ENCODE measurements around the gene TMEM134. TPM values are rescaled to one million over a fixed set of nuclear protein-coding genes. Genes with fewer than 3 reads are reported as not detected.
A peak's percentile ranks its signal among the peaks of the same experiment; 100 is the strongest.

The TMEM134 gene
- total and polyA plus RNA-seq, 2 donors (not counting 3 experiments of a cell fraction or from before 2014, with no cell fraction given), result 33.4 to 207 TPM

DNA sequence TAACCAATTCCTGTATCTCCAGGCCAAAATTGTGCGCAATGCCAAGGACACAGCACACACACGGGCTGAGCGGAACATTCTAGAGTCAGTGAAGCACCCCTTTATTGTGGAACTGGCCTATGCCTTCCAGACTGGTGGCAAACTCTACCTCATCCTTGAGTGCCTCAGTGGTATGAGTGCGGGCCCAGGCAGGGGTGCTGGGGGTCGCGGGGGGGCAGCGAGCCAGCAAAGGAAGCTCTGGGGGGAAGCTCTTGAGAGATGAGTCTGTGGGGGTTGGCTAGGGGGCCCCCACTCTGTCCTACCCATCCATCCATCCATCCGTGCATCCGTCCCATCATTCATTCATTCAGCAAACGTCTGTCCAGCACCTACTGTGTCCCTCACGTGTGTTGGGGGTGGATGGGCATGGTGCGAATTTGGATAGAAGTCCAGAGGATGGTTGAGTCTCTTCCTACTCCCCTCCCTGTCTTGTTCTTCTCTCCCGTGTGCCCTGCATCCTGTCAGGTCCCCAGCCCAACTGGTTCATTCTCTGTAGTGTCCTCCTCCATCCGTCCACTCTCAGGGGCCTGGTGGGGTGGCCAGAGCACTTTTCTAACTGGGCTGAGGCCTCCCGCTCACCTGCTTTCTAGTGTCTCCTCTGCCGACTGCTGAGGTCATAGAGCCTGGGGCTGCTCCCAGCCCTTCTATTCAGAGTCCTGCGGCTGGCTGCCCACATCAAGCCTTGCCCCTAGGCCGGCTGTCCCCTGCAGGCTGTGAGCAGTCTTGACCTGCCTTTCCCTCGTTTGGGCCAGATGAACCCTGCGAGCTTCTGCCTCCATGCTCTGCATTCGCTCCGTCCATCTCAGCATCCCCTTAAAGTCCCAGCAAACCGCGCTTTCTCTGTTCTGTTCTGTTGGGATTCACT, 37.5 kb downstream of the TMEM134 start:
- BruUV-seq (replicated peaks), result no TSS peak
- dilution Hi-C loops (cut with MboI; ENCODE audit: extremely low pct_ligation_motif_present, low sequenced_read_pairs) (no loop called here), intact Hi-C loops (cut with micrococcal nuclease) (no loop called here)
- Histone ChIP-seq H3K4me1 (ENCODE audit: control insufficient read depth, extremely low read depth, insufficient read depth, low read length) (no peaks in the 10 kb centered on the region), H3K4me3 (replicated peaks in 1 of 3; ENCODE audit: insufficient read depth in 1 of 3, low read depth in 1 of 3, low read length in 3 of 3) (no peak overlapping the region), H3K27me3 (ENCODE audit: control insufficient read depth in 2 of 2, insufficient read depth in 2 of 2, low read length in 2 of 2) (no peaks in the 10 kb centered on the region), H3K36me3 (ENCODE audit: control insufficient read depth in 2 of 2, extremely low read depth in 1 of 2, insufficient read depth in 2 of 2, low read length in 2 of 2) (peaks cover 0 to 31% of the 10 kb centered on the region in 2 experiments), H3K9me3 (replicated peaks; ENCODE audit: control insufficient read depth, insufficient read depth, low read length) (no peaks in the 10 kb centered on the region), H2AFZ (ENCODE audit: low read depth, low read length) (no peak overlapping the region), H3K9ac (replicated peaks; ENCODE audit: extremely low read depth, insufficient read depth, low read length) (no peak overlapping the region), H3K79me2 (ENCODE audit: control insufficient read depth, insufficient read depth, low read length) (peaks cover 10% of the 10 kb centered on the region), H3K4me2 (ENCODE audit: insufficient read depth, low read length) (no peak overlapping the region), H4K20me1 (replicated peaks; ENCODE audit: control insufficient read depth, extremely low read depth, insufficient read depth, low read length) (no peaks in the 10 kb centered on the region), H3K9me1 (replicated peaks; ENCODE audit: control insufficient read depth, extremely low read depth, insufficient read depth, low read length) (no peaks in the 10 kb centered on the region), H3K27ac (ENCODE audit: insufficient read depth, low read depth, low read length) (no peak overlapping the region)
- ChIA-PET CTCF (no interaction called here), POLR2A (no interaction called here)
- no peak for DNase-seq (ENCODE audit: low read depth, low spot score)
- no peak for FAIRE-seq
- TF ChIP-seq FOS (IDR thresholded peaks at IDR 0.05; ENCODE audit: borderline replicate concordance, insufficient read depth, low read length) (no peak), MAX (IDR thresholded peaks at IDR 0.05; ENCODE audit: insufficient read depth, insufficient read length) (no peak)

DNA sequence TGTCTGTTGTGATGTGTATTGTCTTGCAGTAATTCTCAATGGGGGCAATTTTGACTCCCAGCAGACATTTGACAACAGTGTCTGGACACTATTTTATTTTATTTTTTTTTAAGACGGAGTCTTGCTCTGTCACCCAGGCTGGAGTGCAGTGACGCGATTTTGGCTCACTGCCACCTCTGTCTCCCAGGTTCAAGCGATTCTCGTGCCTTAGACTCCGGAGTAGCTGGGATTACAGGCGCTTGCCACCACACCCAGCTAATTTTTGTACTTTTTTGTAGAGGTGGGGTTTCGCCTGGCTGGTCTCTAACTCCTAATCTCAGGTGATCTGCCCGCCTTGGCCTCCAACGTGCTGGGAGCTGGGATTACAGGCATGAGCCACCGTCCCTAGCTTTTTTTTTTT, 39.3 kb downstream of the TMEM134 start:
- no TSS peak for BruUV-seq (replicated peaks)

More for the DNA sequence above, 39.3 kb downstream of the TMEM134 start:
- no peak overlapping the region for H3K4me3 ChIP-seq (replicated peaks in 1 of 3; ENCODE audit: insufficient read depth in 1 of 3, low read depth in 1 of 3, low read length in 3 of 3)
- peaks cover 10% of the 10 kb centered on the region for H3K79me2 ChIP-seq (ENCODE audit: control insufficient read depth, insufficient read depth, low read length)
- H3K9me3 ChIP-seq (replicated peaks; ENCODE audit: control insufficient read depth, insufficient read depth, low read length), result no peaks in the 10 kb centered on the region
- no peak overlapping the region for H3K27ac ChIP-seq (ENCODE audit: insufficient read depth, low read depth, low read length)
- POLR2A ChIA-PET, result no interaction called here
- dilution Hi-C loops (cut with MboI; ENCODE audit: extremely low pct_ligation_motif_present, low sequenced_read_pairs), result no loop called here
- no peak overlapping the region for H2AFZ ChIP-seq (ENCODE audit: low read depth, low read length)
- no peak overlapping the region for H3K9ac ChIP-seq (replicated peaks; ENCODE audit: extremely low read depth, insufficient read depth, low read length)
- intact Hi-C loops (cut with micrococcal nuclease), result loop anchor here (2.0 kb wide), 1 partner anchor 39 kb away; the partner anchor contains the start of gene TMEM134
- no peaks in the 10 kb centered on the region for H3K27me3 ChIP-seq (ENCODE audit: control insufficient read depth in 2 of 2, insufficient read depth in 2 of 2, low read length in 2 of 2)
- FAIRE-seq (peak; percentile 26), DNase-seq (ENCODE audit: low read depth, low spot score) (no peak)
- no peaks in the 10 kb centered on the region for H3K4me1 ChIP-seq (ENCODE audit: control insufficient read depth, extremely low read depth, insufficient read depth, low read length)
- CTCF ChIA-PET, result no interaction called here
- H3K36me3 ChIP-seq (ENCODE audit: control insufficient read depth in 2 of 2, extremely low read depth in 1 of 2, insufficient read depth in 2 of 2, low read length in 2 of 2), result peaks cover 0 to 26% of the 10 kb centered on the region in 2 experiments
- no peak overlapping the region for H3K4me2 ChIP-seq (ENCODE audit: insufficient read depth, low read length)
- H3K9me1 ChIP-seq (replicated peaks; ENCODE audit: control insufficient read depth, extremely low read depth, insufficient read depth, low read length), result no peaks in the 10 kb centered on the region
- TF ChIP-seq EZH2 (IDR thresholded peaks at IDR 0.05; ENCODE audit: borderline replicate concordance, low read depth, low read length, severe bottlenecking) (no peak), GATA2 (IDR thresholded peaks at IDR 0.05; ENCODE audit: insufficient read depth, insufficient read length, low read depth, low read length) (no peak), MYC (IDR thresholded peaks at IDR 0.05; ENCODE audit: low read depth, low read length) (no peak), JUN (IDR thresholded peaks at IDR 0.05; ENCODE audit: borderline replicate concordance, insufficient read depth, insufficient read length, low read depth) (no peak), POLR2AphosphoS5 (IDR thresholded peaks at IDR 0.05; ENCODE audit: insufficient read depth, low read depth, low read length) (no peak), FOS (IDR thresholded peaks at IDR 0.05; ENCODE audit: borderline replicate concordance, insufficient read depth, low read length) (no peak), MAX (IDR thresholded peaks at IDR 0.05; ENCODE audit: insufficient read depth, insufficient read length) (no peak), POLR2A (IDR thresholded peaks at IDR 0.05; ENCODE audit: low read depth, low read length) (no peak)
- TF ChIP-seq, protein P1, sequence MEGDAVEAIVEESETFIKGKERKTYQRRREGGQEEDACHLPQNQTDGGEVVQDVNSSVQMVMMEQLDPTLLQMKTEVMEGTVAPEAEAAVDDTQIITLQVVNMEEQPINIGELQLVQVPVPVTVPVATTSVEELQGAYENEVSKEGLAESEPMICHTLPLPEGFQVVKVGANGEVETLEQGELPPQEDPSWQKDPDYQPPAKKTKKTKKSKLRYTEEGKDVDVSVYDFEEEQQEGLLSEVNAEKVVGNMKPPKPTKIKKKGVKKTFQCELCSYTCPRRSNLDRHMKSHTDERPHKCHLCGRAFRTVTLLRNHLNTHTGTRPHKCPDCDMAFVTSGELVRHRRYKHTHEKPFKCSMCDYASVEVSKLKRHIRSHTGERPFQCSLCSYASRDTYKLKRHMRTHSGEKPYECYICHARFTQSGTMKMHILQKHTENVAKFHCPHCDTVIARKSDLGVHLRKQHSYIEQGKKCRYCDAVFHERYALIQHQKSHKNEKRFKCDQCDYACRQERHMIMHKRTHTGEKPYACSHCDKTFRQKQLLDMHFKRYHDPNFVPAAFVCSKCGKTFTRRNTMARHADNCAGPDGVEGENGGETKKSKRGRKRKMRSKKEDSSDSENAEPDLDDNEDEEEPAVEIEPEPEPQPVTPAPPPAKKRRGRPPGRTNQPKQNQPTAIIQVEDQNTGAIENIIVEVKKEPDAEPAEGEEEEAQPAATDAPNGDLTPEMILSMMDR (IDR thresholded peaks at IDR 0.05; ENCODE audit: extremely low read depth in 1 of 2, insufficient read depth in 1 of 2, low read depth in 1 of 2, low read length in 2 of 2), result no peak
- no peaks in the 10 kb centered on the region for H4K20me1 ChIP-seq (replicated peaks; ENCODE audit: control insufficient read depth, extremely low read depth, insufficient read depth, low read length)
